GM12892 (cell line): Measurements from ENCODE around the gene ARHGEF17.

Experiments
- POLR2A ChIP-seq: IDR thresholded peaks from 2 replicates; pipeline ENCODE4 v1.6.1; 2011; ENCODE audit warnings: low read depth, low read length, control low read depth
- POLR2AphosphoS5 ChIP-seq: IDR thresholded peaks from 2 replicates; pipeline ENCODE4 v1.6.1; 2011; ENCODE audit warnings: low read depth, low read length, control low read depth
- TAF1 ChIP-seq: IDR thresholded peaks from 2 replicates; pipeline ENCODE4 v1.6.1; 2011; ENCODE audit warnings: low read depth, mild to moderate bottlenecking, control low read depth, low read length, borderline replicate concordance

GRCh38 chr11:73267122-73267846, 40.8 kb upstream of the ARHGEF17 start:
- no peak for TF ChIP-seq TAF1
- no peak for TF ChIP-seq POLR2A
- no peak for TF ChIP-seq POLR2AphosphoS5
